B cell (primary cell): ENCODE data around the gene CNOT4. TPM values are rescaled to one million over a fixed set of nuclear protein-coding genes. Genes with fewer than 3 reads are reported as not detected.
A peak's percentile ranks its signal among the peaks of the same experiment; 100 is the strongest.

ENCODE experiments used
- ATAC-seq: fragments of 200-7000 bp; cut with Tn5 transposase; one replicate; pipeline ENCODE4 v1.10.0; 2021; ENCODE audit warnings: low read depth, mild to moderate bottlenecking, moderate number of reproducible peaks, moderate library complexity
- CTCF ChIA-PET: fragments of 350-600 bp; sonication (Branson Sonifier 250); formaldehyde crosslinking; loops from one replicate; lab custom pipeline; 2021; ENCODE audit warnings: antibody characterized with exemption, inconsistent platforms; lab: Charles Lee
- POLR2A ChIA-PET: fragments of 350-600 bp; sonication (Branson Sonifier 250); formaldehyde crosslinking; loops from one replicate; lab custom pipeline; 2021; ENCODE audit warnings: antibody characterized with exemption; lab: Charles Lee
- DNase-seq: peaks from one replicate; pipeline ENCODE4 v3.0.0; 2013
- H2AFZ ChIP-seq: 2 replicates; pipeline ENCODE4 v1.6.1; 2012; ENCODE audit warnings: mild to moderate bottlenecking, low read depth, low read length; ENCODE audit not compliant: insufficient read depth, poor library complexity, severe bottlenecking
- H3K27ac ChIP-seq, 2 donors: 1 replicate in 1 of 2; 2 replicates in 1 of 2; pipeline ENCODE4 v1.5.1; 2012 to 2013; ENCODE audit warnings: low read length in 2 of 2, mild to moderate bottlenecking in 2 of 2, moderate library complexity in 1 of 2
- H3K27me3 ChIP-seq, 4 experiments: fragments of 200-600 bp in 1 of 4; sonication (generic) in 1 of 4; replicated peaks in 1 of 4; 1 replicate in 2 of 4; 2 replicates in 2 of 4; pipeline versions ENCODE4 v1.6.1 to v1.7.0; 2013 to 2016; ENCODE audit warnings: low read length in 3 of 4, mild to moderate bottlenecking in 2 of 4, mixed read lengths in 1 of 4, moderate library complexity in 1 of 4; ENCODE audit not compliant: insufficient read depth in 4 of 4, control insufficient read depth in 3 of 4; ENCODE audit errors: control extremely low read depth in 1 of 4
- H3K36me3 ChIP-seq, 2 experiments: replicated peaks in 1 of 2; 1 replicate in 1 of 2; 2 replicates in 1 of 2; pipeline versions ENCODE4 v1.6.1 to v1.7.1; 2013; ENCODE audit warnings: low read length in 1 of 2; ENCODE audit not compliant: insufficient read depth in 2 of 2, control insufficient read depth in 1 of 2; ENCODE audit errors: control extremely low read depth in 1 of 2, extremely low read depth in 1 of 2
- H3K4me1 ChIP-seq, 2 donors: fragments of 200-600 bp in 1 of 2; sonication (generic) in 1 of 2; 1 replicate in 1 of 2; 2 replicates in 1 of 2; pipeline versions ENCODE4 v1.5.1 to v1.6.1; 2013 to 2017; ENCODE audit warnings: low read length in 2 of 2; ENCODE audit not compliant: control insufficient read depth in 2 of 2, insufficient read depth in 2 of 2
- H3K4me2 ChIP-seq: replicated peaks from 2 replicates; pipeline ENCODE3; 2012; ENCODE audit warnings: mild to moderate bottlenecking, low read depth, low read length; ENCODE audit not compliant: poor library complexity, severe bottlenecking
- H3K4me3 ChIP-seq, 5 experiments: fragments of 200-600 bp in 1 of 5; sonication (generic) in 1 of 5; 1 replicate in 3 of 5; 2 replicates in 2 of 5; pipeline versions ENCODE4 v1.5.1 to v1.7.0; 2011 to 2016; ENCODE audit warnings: low read length in 4 of 5, mild to moderate bottlenecking in 4 of 5, low read depth in 2 of 5, control low read depth in 1 of 5, moderate library complexity in 1 of 5; ENCODE audit not compliant: insufficient read depth in 1 of 5; ENCODE audit errors: control extremely low read depth in 1 of 5, extremely low read depth in 1 of 5
- H3K79me2 ChIP-seq: fragments of 200-600 bp; sonication (generic); one replicate; pipeline ENCODE4 v1.6.0; 2016; ENCODE audit warnings: low read length; ENCODE audit not compliant: control insufficient read depth, insufficient read depth
- H3K9ac ChIP-seq: fragments of 200-600 bp; sonication (generic); 2 replicates; pipeline ENCODE4 v1.6.1; 2017; ENCODE audit warnings: mild to moderate bottlenecking, low read length, moderate library complexity
- H3K9me3 ChIP-seq, 3 donors: one replicate each; pipeline versions ENCODE4 v1.6.1 to v1.7.1; 2013; ENCODE audit warnings: low read length in 2 of 3; ENCODE audit not compliant: control insufficient read depth in 2 of 3, insufficient read depth in 1 of 3; ENCODE audit errors: control extremely low read depth in 1 of 3
- H4K20me1 ChIP-seq: 2 replicates; pipeline ENCODE4 v1.6.0; 2012; ENCODE audit warnings: mild to moderate bottlenecking, low read length; ENCODE audit not compliant: insufficient read depth, control insufficient read depth, poor library complexity, severe bottlenecking
- H3K27ac Mint-ChIP-seq: one replicate; pipeline ENCODE4 v1.8.0; 2021; ENCODE audit warnings: mixed read lengths
- H3K27me3 Mint-ChIP-seq: one replicate; pipeline ENCODE4 v1.8.0; 2021; ENCODE audit warnings: mixed read lengths
- H3K4me1 Mint-ChIP-seq: one replicate; pipeline ENCODE4 v1.8.0; 2021; ENCODE audit warnings: mixed read lengths
- H3K4me3 Mint-ChIP-seq: one replicate; pipeline ENCODE4 v1.8.0; 2021; ENCODE audit warnings: mixed read lengths
- H3K9me3 Mint-ChIP-seq: one replicate; pipeline ENCODE4 v1.8.0; 2022; ENCODE audit warnings: mixed read lengths; ENCODE audit not compliant: insufficient read depth
- EZH2 ChIP-seq: IDR thresholded peaks from 2 replicates; pipeline ENCODE4 v1.6.1; 2012; ENCODE audit warnings: borderline replicate concordance, low read depth, mild to moderate bottlenecking, moderate library complexity, low read length; ENCODE audit not compliant: insufficient read depth, poor library complexity, severe bottlenecking
- WGBS: methylation state at CpG from one replicate; pipeline ENCODE4 v1.1.5; 2013; ENCODE audit warnings: missing lambda C conversion rate; ENCODE audit not compliant: insufficient coverage; 5-methylcytosine and 5-hydroxymethylcytosine counted together
- intact Hi-C: fragments of 100-400 bp; cut with micrococcal nuclease; formaldehyde crosslinking; loops from one replicate; pipeline ENCODE4 v1.10.0; 2022
- polyA plus RNA-seq: library from polyadenylated mRNA; depleted of rRNA; stranded (reverse); fragments of >200 nt; gene quantifications from 2 replicates; pipeline ENCODE4 v1.2.3, GENCODE V29; 2012
- total RNA-seq, 2 donors: library from RNA; stranded (reverse); fragments of 120-200 nt in 1 of 2; gene quantifications; 1 replicate in 1 of 2; 2 replicates in 1 of 2; pipeline versions ENCODE4 v1.2.3 to v1.2.4, GENCODE V29; 2013 to 2022
- TF ChIP-seq, protein P1 (sequence below): fragments of 200-600 bp; IDR thresholded peaks from one replicate; pipeline ENCODE4 v1.8.0; 2022; ENCODE audit warnings: antibody characterized with exemption, mild to moderate bottlenecking

Gene CNOT4
- total and polyA plus RNA-seq, 2 donors (not counting 1 experiment from before 2014, with no cell fraction given): 9.8 to 52.1 TPM

- Histone ChIP-seq H3K27ac (no peak overlapping the region), H3K36me3 (no peaks in the 10 kb centered on the region), H3K4me3 (no peak overlapping the region), H3K9ac (no peak overlapping the region), H4K20me1 (no peaks in the 10 kb centered on the region), H3K79me2 (no peaks in the 10 kb centered on the region), H3K9me3 (no peaks in the 10 kb centered on the region), H3K4me1 (peaks cover 5 to 6% of the 10 kb centered on the region in 2 donors), H2AFZ (no peak overlapping the region), H3K4me2 (no peak overlapping the region), H3K27me3 (no peaks in the 10 kb centered on the region)
- Mint-ChIP-seq H3K27me3 (no peaks in the 10 kb centered on the region), H3K9me3 (no peaks in the 10 kb centered on the region), H3K4me1 (no peaks in the 10 kb centered on the region), H3K4me3 (no peak overlapping the region), H3K27ac (no peak overlapping the region)
- ATAC-seq (no peak), DNase-seq (no peak)
- WGBS: 100% methylated on average over 1 of the region's 3 CpGs
- intact Hi-C loops: loop anchor here (5.0 kb wide), 1 partner anchor 368 kb away; the partner anchor contains the start of gene TMEM140
- ChIA-PET POLR2A (no interaction called here), CTCF (interaction anchor here (0.7 kb wide), 1 partner anchor 173 kb away, joined by 3 read pairs; no protein-coding TSS in a partner anchor)
- no peak for TF ChIP-seq EZH2
- TF ChIP-seq, protein P1, sequence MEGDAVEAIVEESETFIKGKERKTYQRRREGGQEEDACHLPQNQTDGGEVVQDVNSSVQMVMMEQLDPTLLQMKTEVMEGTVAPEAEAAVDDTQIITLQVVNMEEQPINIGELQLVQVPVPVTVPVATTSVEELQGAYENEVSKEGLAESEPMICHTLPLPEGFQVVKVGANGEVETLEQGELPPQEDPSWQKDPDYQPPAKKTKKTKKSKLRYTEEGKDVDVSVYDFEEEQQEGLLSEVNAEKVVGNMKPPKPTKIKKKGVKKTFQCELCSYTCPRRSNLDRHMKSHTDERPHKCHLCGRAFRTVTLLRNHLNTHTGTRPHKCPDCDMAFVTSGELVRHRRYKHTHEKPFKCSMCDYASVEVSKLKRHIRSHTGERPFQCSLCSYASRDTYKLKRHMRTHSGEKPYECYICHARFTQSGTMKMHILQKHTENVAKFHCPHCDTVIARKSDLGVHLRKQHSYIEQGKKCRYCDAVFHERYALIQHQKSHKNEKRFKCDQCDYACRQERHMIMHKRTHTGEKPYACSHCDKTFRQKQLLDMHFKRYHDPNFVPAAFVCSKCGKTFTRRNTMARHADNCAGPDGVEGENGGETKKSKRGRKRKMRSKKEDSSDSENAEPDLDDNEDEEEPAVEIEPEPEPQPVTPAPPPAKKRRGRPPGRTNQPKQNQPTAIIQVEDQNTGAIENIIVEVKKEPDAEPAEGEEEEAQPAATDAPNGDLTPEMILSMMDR: no peak
Observed at GRCh38 chr7:135514856-135515255, 5.0 kb upstream of the CNOT4 start.

DNA sequence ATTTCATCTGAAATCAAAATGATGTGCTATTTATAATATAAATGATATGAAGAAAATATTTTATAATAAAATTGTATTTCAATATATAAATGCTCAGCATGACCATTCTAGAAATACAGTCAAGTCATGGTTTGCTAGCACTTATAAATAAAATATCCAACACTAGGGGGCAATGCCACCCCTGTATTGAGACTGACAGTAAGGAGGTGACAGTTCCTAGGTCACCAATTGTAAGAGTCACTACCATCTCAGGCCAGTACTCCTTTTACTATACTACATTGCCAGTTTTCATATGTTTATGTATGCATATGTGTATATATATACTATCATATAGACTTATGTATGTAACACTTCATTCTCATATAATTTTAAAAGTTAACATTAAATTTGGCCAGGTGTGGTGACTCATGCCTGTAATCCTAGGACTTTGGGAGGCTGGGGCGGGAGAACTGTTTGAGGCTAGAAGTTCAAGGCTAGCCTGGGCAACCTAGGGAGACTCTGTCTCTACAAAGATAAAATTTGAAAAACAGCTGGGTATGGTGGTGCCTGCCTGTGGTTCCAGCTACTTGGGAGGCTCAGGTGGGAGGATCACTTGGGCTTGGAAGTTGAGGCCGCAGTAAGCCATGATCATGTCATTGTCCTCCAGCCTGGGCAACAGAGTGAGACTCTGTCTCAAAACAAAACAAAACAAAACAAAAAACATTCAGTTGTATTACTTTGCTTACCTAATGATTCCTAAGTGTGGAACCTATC, 2.4 kb upstream of the CNOT4 start:
- CTCF ChIA-PET: interaction anchor here (1.6 kb wide), 1 partner anchor 133 kb away, joined by 5 read pairs; no protein-coding TSS in a partner anchor

More for the DNA sequence above, 2.4 kb upstream of the CNOT4 start:
- DNase-seq (peak; percentile 72), ATAC-seq (no peak)
- Histone ChIP-seq H2AFZ (no peak overlapping the region), H3K4me1 (peaks cover 17 to 24% of the 10 kb centered on the region in 2 donors), H3K27ac (no peak overlapping the region), H4K20me1 (no peaks in the 10 kb centered on the region), H3K27me3 (no peaks in the 10 kb centered on the region), H3K79me2 (peaks cover 25% of the 10 kb centered on the region), H3K36me3 (no peaks in the 10 kb centered on the region), H3K9me3 (no peaks in the 10 kb centered on the region), H3K4me3 (no peak overlapping the region), H3K4me2 (no peak overlapping the region), H3K9ac (no peak overlapping the region)
- WGBS: 100% methylated on average over 2 of the region's 2 CpGs
- TF ChIP-seq, protein P1: peak; percentile 81
- no peak for TF ChIP-seq EZH2
- Mint-ChIP-seq H3K9me3 (no peaks in the 10 kb centered on the region), H3K27ac (no peak overlapping the region), H3K4me3 (no peak overlapping the region), H3K27me3 (no peaks in the 10 kb centered on the region), H3K4me1 (peaks cover 3% of the 10 kb centered on the region)
- POLR2A ChIA-PET: no interaction called here
- intact Hi-C loops: loop anchor here (1.0 to 5.0 kb wide), 2 partner anchors 133 to 365 kb away; partner anchors contain the start of gene TMEM140
